GM12875 (cell line): Measurements from ENCODE around the gene CAMKK1.
A peak's percentile ranks its signal among the peaks of the same experiment; 100 is the strongest.
"Not testable (repeated sequence)": the region's sequence is repeated elsewhere in the genome, so short reads cannot be mapped to it uniquely, and the experiment has no call there.

Experiments
- H3K4me3 ChIP-seq: one replicate; pipeline ENCODE4 v1.5.1; 2011; ENCODE audit warnings: low read depth, low read length, control low read depth
- TF ChIP-seq, protein P1 (sequence below): IDR thresholded peaks from 2 replicates; pipeline ENCODE4 v1.5.1; 2011; ENCODE audit warnings: low read depth, mild to moderate bottlenecking, control low read depth, inconsistent platforms, low read length, moderate library complexity, borderline replicate concordance; ENCODE audit not compliant: insufficient read depth

Gene CAMKK1

DNA sequence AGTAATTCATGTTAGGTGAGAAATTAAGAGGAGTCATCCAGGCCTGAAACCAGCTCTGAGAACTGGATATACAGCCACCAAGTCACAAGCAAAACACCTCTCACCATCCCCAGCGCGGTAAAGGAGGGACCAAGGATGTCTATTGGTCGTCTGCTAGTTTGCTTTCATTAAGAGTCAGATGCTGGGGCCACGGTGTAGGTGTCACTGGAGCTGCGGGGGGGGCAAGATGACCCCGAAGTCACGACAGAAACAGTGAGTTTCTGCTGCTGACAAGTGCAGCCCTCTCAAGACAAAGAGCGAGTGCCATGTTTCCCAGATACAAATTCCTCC, 47.6 kb downstream of the CAMKK1 start:
- TF ChIP-seq, protein P1, sequence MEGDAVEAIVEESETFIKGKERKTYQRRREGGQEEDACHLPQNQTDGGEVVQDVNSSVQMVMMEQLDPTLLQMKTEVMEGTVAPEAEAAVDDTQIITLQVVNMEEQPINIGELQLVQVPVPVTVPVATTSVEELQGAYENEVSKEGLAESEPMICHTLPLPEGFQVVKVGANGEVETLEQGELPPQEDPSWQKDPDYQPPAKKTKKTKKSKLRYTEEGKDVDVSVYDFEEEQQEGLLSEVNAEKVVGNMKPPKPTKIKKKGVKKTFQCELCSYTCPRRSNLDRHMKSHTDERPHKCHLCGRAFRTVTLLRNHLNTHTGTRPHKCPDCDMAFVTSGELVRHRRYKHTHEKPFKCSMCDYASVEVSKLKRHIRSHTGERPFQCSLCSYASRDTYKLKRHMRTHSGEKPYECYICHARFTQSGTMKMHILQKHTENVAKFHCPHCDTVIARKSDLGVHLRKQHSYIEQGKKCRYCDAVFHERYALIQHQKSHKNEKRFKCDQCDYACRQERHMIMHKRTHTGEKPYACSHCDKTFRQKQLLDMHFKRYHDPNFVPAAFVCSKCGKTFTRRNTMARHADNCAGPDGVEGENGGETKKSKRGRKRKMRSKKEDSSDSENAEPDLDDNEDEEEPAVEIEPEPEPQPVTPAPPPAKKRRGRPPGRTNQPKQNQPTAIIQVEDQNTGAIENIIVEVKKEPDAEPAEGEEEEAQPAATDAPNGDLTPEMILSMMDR: no peak
- H3K4me3 ChIP-seq: peak overlapping the region; percentile 95

DNA sequence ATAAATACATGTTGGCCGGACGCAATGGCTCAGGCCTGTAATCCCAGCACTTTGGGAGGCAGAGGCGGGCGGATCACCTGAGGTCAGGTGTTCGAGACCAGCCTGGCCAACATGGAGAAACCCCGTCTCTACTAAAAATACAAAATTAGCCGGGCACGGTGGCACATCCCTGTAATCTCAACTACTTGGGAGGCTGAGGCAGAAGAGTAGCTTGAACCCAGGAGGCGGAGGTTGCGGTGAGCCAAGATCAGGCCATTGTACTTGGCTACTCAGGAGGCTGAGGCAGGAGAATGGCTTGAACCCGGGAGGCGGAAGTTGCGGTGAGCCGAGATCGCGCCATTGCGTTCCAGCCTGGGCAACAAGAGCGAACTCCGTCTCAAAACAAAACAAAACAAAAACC, 48.3 kb downstream of the CAMKK1 start:
- H3K4me3 ChIP-seq: not testable (repeated sequence)

DNA sequence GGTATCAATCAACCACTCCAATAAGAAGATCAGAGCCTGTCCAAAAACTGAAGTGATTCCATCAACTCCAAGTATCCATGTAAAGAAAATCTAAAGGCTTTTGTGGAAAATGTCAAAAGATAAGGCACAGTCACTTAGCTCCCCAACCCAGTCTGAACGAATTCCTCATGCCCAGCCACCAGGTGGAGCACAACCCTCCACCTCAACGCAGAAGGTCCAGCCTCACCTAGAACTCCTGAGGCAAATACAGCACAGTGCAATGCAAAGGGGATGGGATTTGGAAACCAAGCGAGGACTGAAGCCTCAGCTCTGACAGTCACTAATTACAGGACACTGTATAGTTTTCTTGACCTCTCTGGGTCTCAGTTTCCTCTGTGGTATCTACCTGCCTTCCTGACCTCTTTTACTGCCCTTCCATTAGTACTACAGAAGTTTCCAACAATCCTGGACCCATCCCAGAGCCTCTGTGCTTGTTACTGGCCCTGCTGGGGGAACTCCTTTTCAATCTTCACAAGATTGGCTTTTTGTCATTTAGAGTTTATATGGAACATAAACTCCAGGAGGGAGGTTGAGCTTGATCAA, 48.8 kb downstream of the CAMKK1 start:
- no peak overlapping the region for H3K4me3 ChIP-seq
- TF ChIP-seq, protein P1: peak; percentile 76

DNA sequence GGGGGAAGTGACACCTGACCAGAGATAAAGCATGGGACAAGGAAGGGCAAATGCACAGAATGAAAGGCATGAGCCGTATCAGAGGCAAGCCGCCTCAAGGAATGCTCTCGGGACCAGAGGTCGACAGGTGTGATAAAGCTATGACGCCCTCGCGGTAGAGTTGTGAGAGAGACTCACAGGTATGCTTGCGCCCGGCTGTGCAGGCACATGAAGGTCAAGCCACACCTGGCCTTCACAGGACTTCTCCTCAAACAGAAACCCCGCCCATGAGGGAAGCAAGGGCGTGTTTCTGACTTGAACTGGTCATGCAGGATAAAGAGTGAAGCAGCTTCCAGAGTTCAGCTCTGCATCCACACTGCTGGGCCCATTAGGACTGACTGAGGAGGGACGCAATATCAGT, 54.6 kb downstream of the CAMKK1 start:
- H3K4me3 ChIP-seq: no peak overlapping the region
- TF ChIP-seq, protein P1: no peak

DNA sequence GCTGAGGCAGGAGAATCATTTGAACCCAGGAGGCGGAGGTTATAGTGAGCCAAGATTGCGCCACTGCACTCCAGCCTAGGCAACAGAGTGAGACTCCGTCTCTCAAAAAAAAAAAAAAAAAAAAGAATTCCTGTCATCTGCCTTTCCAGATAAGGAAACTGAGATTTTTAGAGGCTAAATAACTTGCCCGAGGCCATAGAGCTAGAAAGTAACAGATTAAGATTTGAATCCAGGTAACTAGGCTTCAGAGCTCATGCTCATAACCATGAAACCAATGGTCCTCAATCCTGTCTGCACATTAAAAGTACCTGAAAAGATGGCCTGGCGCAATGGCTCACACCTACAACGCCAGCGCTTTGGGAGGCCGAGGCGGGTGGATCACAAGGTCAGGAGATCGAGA, 56.3 kb downstream of the CAMKK1 start:
- TF ChIP-seq, protein P1: no peak
- H3K4me3 ChIP-seq: no peak overlapping the region

DNA sequence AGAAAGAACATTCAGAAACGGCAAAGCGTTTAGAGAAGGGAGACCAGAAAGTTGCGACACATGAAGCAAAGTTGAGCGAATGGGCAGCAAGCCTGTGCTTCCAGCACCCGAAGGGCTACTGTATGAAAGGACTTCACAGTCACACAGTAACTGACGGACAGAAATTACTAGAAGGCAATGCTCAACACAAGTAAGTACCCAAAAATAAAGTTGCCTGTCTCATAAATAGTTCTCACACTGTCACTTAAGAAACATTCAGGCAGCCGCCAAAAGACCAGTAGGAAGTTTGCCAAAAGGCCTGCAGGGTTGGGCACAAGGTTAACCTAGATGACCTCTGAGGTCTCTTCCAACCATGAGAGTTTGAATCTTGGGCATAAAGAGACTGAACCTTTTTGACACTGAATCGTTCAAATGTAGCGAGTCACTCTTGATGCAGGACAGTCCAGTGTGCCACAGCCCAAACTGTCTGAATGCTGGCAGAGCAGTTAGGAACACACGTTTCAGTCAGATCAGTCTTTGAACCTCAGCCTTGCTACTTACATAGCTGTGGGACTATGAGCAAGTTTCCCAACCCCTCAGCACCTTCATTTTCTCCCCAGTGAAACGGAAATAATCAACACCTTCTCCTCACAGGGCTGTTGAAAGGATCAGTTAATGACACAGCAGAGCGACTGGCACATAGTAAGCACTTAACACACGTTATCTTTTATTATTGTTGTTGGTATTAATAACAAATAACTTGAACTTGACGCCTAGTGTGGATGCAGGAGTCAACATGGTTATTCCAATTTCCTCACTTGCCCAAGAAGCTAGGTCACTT, 57.2 kb downstream of the CAMKK1 start:
- no peak overlapping the region for H3K4me3 ChIP-seq
- TF ChIP-seq, protein P1: no peak

DNA sequence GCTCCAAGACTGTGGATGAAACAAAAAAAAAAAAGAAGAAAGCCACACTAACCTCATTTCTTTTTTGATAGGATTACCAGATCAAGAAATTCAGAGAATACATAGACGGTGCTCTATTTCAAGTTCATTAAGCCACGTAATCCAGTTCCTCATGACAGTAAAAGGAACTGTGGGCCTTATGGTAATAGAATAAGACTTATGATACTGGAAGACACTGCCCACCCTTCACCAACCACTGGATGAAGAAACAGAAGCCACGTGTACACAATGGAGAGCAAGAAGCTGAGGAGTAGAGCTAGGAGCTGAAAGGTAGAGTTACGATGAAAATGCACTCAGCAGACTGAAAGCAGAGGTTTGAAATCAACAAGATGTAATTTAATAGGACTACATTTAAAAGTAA, 58.0 kb downstream of the CAMKK1 start:
- TF ChIP-seq, protein P1: no peak
- no peak overlapping the region for H3K4me3 ChIP-seq

DNA sequence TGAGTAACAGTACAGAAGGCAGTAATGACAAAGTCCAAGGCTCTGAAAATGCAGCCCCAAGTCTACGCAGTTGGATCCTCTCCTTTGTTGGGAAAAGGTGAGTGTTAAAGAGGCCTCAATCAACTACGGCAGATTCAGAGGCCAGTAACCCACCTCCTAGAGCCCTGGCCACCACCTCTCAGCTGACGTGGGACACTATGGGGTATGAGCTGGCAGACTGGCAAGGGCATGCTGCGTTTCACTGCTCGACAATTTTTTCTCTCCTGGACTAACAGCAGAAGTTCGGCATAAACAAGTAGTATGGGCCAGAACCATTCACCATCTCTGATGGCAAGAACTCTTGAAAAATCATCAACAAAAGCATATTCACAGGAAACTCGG, 64.0 kb downstream of the CAMKK1 start:
- H3K4me3 ChIP-seq: no peak overlapping the region
- TF ChIP-seq, protein P1: no peak
